Progenitor cell of endocrine pancreas (in vitro differentiated cells): Measurements from ENCODE around the gene C1orf56. TPM values are rescaled to one million over a fixed set of nuclear protein-coding genes. Genes with fewer than 3 reads are reported as not detected.

Experiments
- DNase-seq: peaks from one replicate; pipeline ENCODE4 v3.0.0; 2021; ENCODE audit warnings: low spot score; ENCODE audit not compliant: unreplicated experiment
- H3K27ac Mint-ChIP-seq: 2 replicates; pipeline ENCODE4 v1.8.0; 2021; ENCODE audit warnings: mild to moderate bottlenecking, moderate library complexity, mixed read lengths
- H3K27me3 Mint-ChIP-seq: 2 replicates; pipeline ENCODE4 v1.8.0; 2021; ENCODE audit warnings: mixed read lengths
- H3K36me3 Mint-ChIP-seq: 2 replicates; pipeline ENCODE4 v1.8.0; 2022; ENCODE audit warnings: mixed read lengths; ENCODE audit not compliant: insufficient read depth
- H3K4me1 Mint-ChIP-seq: 2 replicates; pipeline ENCODE4 v1.8.0; 2021; ENCODE audit warnings: low read depth, mixed read lengths
- H3K4me3 Mint-ChIP-seq: 2 replicates; pipeline ENCODE4 v1.8.0; 2021; ENCODE audit warnings: low read depth, mild to moderate bottlenecking, moderate library complexity, mixed read lengths
- H3K9me3 Mint-ChIP-seq: 2 replicates; pipeline ENCODE4 v1.8.0; 2021; ENCODE audit warnings: low read depth, mixed read lengths
- CTCF ChIP-seq: fragments of 200-600 bp; sonication (generic); IDR thresholded peaks from one replicate; pipeline ENCODE4 v1.5.0; 2021; ENCODE audit warnings: antibody characterized with exemption, mild to moderate bottlenecking; ENCODE audit not compliant: unreplicated experiment
- total RNA-seq: library from RNA; stranded (reverse); gene quantifications from 2 replicates; pipeline ENCODE4 v1.2.1, GENCODE V29; 2021

Gene C1orf56
- total RNA-seq, 1 donor from 2014 or later, result 7.0 TPM

GRCh38 chr1:151001602-151002001 lies 45.9 kb upstream of the C1orf56 start:
- peaks cover 15% of the 10 kb centered on the region for H3K36me3 Mint-ChIP-seq
- H3K27me3 Mint-ChIP-seq, result no peaks in the 10 kb centered on the region
- no peak for DNase-seq
- H3K4me1 Mint-ChIP-seq, result peaks cover 29% of the 10 kb centered on the region
- no peaks in the 10 kb centered on the region for H3K9me3 Mint-ChIP-seq
- no peak overlapping the region for H3K27ac Mint-ChIP-seq
- no peak for TF ChIP-seq CTCF
- no peak overlapping the region for H3K4me3 Mint-ChIP-seq

- H3K4me1 Mint-ChIP-seq, result peaks cover 34% of the 10 kb centered on the region
- peaks cover 13% of the 10 kb centered on the region for H3K36me3 Mint-ChIP-seq
- no peak overlapping the region for H3K27ac Mint-ChIP-seq
- TF ChIP-seq CTCF, result no peak
- H3K4me3 Mint-ChIP-seq, result no peak overlapping the region
- no peaks in the 10 kb centered on the region for H3K27me3 Mint-ChIP-seq
- no peaks in the 10 kb centered on the region for H3K9me3 Mint-ChIP-seq
- no peak for DNase-seq
Measured at GRCh38 chr1:151002051-151002450, 45.5 kb upstream of the C1orf56 start.

- H3K4me3 Mint-ChIP-seq, result no peak overlapping the region
Measured at GRCh38 chr1:151002611-151003010, 44.9 kb upstream of the C1orf56 start.

GRCh38 chr1:151003180-151003579 lies 44.4 kb upstream of the C1orf56 start:
- no peak overlapping the region for H3K4me3 Mint-ChIP-seq
- peaks cover 10% of the 10 kb centered on the region for H3K36me3 Mint-ChIP-seq
- no peak for TF ChIP-seq CTCF
- DNase-seq, result no peak
- no peaks in the 10 kb centered on the region for H3K27me3 Mint-ChIP-seq
- H3K4me1 Mint-ChIP-seq, result peaks cover 42% of the 10 kb centered on the region
- no peaks in the 10 kb centered on the region for H3K9me3 Mint-ChIP-seq
- no peak overlapping the region for H3K27ac Mint-ChIP-seq

More at GRCh38 chr1:151002611-151003010, 44.9 kb upstream of the C1orf56 start:
- TF ChIP-seq CTCF, result no peak
- no peaks in the 10 kb centered on the region for H3K9me3 Mint-ChIP-seq
- H3K27me3 Mint-ChIP-seq, result no peaks in the 10 kb centered on the region
- H3K27ac Mint-ChIP-seq, result peak overlapping the region; percentile 87
- no peak for DNase-seq
- peaks cover 10% of the 10 kb centered on the region for H3K36me3 Mint-ChIP-seq
- H3K4me1 Mint-ChIP-seq, result peaks cover 39% of the 10 kb centered on the region

- no peaks in the 10 kb centered on the region for H3K9me3 Mint-ChIP-seq
- no peak for TF ChIP-seq CTCF
- H3K27me3 Mint-ChIP-seq, result no peaks in the 10 kb centered on the region
- H3K4me1 Mint-ChIP-seq, result peaks cover 50% of the 10 kb centered on the region
- H3K36me3 Mint-ChIP-seq, result peaks cover 7% of the 10 kb centered on the region
- H3K4me3 Mint-ChIP-seq, result peak overlapping the region; percentile 91
- DNase-seq, result no peak
- H3K27ac Mint-ChIP-seq, result peak overlapping the region; percentile 99
Measured at GRCh38 chr1:151005729-151006319, 41.7 kb upstream of the C1orf56 start.
